GM18520 (cell line): Measurements from ENCODE around the gene ASCC3.
"Not testable (repeated sequence)": the region's sequence is repeated elsewhere in the genome, so short reads cannot be mapped to it uniquely, and the experiment has no call there.

ENCODE experiments used
- ATAC-seq: cut with Tn5 transposase; IDR thresholded peaks from one replicate; pipeline ENCODE4 v1.9.1; 2021; ENCODE audit not compliant: unreplicated experiment

ASCC3 gene

DNA sequence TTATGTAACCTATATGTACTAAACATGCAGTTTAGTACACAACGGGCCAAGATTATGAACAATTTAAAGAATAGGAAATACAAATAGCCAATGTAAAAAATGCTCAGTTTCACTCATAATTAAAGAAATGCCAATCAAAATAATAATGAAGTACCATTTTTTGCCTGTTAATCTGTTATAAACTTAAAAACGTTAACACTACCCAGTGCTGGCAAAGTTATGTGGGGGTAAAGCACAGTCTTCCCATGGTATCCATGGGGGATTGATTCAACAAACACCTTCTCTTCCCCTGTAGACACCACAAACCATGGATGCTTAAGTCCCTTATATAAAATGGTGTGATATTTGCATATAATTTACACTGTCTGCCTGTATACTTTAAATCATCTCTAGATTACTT is 211.1 kb downstream of the ASCC3 start:
- no peak for ATAC-seq

DNA sequence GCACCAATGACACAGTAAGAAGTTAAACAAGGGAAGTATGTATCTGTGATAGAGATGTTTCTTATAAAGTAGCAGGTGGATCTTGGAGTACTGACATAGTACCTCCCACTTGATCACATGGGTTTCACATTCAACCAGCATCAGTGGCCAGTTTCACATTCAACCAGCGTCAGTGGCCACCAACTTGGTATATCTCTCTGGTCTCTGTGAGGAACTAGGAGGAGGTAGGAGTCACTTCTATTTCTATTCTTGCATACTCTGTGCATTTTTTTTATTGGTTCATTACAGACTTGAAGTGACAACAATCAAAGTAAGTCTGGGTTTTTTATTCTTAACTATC is 216.1 kb downstream of the ASCC3 start:
- peak; percentile 98 for ATAC-seq

DNA sequence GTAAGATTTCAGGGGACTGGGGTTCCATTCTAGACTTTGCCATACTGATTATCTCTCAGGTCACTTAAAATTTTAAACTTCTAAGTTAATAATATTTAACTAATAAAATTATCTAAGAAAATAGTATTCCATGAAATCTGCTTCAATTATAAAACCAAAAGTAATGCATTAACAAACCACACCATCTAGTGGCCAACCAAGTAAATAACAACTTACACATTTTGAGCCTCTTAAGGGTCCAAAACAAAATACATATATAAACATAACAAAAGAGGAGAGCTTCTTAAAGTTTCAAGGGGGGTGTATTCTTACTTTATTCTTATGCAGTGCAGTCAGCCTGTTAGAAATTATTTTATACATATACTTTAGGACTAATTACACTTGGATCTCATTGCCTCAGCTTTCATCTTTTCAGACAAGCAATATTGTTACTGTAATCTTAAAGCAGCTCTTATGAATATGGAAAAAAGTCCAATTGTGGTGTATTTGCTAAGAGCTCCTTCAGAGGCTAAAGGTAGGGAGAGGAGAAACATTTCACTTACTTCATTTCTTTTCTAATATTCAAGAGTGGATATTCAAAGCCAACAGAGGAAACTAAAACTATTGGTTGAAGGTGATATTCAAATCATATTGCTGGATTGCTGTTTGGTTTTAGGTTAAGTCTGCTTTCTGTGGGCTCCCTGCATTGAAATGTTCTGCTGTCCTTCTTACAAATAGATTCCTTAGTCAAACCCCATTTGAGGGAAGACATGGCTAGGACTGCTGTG is 216.7 kb downstream of the ASCC3 start:
- ATAC-seq = peak; percentile 13

DNA sequence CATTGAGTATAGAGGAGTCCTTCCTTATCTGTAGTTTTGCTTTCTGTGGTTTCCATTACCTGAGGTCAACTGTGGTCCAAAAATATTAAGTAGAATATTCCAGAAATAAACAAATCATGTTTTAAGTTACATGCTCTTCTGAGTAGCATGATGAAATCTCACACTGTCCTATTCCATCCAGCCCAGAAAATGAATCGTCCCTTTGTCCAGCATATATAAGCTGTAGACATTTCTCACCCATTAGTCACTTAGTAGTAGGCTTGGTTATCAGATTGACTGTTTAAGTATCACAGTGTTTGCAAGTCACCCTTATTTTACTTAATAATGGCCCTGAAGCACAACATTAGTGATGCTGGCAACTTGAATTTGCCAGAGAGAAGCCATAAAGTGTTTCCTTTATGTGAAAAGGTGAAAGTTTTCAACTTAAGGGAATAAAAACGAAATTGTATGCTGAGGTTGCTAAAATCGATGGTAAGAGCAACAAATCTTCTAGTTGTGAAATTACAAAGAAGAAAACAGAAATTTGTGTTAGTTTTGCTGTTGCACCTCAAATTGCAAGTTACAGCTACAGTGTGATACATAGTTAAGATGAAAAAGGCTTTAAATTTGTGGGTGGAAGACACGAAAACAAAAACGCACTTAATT is 217.8 kb downstream of the ASCC3 start:
- no peak for ATAC-seq

DNA sequence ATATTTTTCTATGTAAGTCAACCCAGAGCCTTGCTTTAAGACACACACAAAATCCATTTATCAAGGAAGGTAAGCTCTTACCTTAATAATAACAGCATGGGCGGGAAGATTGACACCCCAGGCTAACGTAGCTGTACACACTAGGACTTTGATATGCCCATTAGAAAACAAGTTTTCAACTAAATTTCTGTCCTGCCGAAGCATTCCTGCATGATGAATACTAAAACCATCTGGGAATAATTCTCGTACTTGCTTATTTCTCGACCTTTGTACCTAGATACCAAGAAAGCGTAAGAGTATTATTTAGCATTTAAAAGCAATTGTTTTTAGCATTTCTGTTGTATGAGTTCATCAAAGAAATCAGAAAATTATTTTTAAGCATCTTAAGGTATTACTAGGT is 218.9 kb downstream of the ASCC3 start:
- no peak for ATAC-seq

DNA sequence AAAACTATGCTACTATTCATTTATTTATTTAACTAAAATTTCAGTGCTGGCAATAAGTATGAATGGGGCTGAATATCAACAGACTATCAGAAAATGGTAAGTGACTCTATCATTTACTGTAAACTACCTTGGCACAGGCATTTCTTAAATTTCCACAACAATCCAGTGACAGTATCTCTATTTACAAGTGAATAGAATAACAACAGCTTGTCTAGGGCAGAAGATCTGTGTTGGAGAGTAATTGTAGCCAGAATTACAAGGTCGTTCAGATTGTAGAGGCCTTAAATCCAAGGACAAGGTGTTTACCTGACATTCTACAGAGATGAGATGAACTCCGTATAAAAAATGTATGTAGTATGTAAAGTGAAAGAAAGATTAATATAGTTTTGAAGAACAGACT is 222.6 kb downstream of the ASCC3 start:
- no peak for ATAC-seq

DNA sequence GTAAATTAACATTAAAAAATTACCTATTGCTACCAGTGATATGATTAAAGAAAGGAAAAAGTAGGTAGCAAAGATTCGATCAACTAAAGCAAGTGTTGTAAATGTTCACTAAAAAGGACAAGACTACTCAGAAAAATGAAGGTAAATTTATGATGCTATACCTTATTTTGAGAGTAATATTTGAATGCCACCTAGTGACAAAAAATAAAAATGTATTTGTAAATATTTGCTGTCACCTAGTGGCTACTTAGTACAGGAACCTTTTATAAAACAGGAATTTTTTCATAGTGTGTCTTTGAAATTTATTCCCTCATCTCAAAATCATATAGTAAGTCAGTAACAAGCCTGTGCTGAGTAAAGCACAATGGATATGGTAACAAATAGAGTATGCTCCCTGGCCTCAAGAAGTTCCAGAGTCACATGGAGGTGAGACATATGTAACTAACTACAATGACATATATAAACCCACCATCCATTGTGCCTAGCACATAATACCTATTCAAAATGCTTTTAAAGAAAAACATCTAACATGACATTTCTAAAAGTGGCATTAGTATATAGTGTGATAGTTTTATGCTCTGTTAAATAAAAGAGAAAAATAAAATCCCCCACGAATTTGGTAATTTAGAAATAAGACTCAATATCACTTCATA is 223.3 kb downstream of the ASCC3 start:
- ATAC-seq = no peak

DNA sequence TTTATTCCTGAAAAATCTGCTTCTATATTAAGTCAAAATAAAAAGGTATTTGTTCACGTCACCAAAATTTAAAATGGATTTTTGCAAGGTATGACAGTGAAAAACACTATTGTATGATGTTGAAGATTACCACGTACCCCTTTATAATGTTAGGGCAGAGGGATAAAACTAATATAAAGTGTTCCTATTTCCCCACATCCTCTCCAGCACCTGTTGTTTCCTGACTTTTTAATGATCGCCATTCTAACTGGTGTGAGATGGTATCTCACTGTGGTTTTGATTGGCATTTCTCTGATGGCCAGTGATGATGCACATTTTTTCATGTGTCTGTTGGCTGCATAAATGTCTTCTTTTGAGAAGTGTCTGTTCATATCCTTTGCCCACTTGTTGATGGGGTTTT is 240.0 kb downstream of the ASCC3 start:
- not testable (repeated sequence) for ATAC-seq

DNA sequence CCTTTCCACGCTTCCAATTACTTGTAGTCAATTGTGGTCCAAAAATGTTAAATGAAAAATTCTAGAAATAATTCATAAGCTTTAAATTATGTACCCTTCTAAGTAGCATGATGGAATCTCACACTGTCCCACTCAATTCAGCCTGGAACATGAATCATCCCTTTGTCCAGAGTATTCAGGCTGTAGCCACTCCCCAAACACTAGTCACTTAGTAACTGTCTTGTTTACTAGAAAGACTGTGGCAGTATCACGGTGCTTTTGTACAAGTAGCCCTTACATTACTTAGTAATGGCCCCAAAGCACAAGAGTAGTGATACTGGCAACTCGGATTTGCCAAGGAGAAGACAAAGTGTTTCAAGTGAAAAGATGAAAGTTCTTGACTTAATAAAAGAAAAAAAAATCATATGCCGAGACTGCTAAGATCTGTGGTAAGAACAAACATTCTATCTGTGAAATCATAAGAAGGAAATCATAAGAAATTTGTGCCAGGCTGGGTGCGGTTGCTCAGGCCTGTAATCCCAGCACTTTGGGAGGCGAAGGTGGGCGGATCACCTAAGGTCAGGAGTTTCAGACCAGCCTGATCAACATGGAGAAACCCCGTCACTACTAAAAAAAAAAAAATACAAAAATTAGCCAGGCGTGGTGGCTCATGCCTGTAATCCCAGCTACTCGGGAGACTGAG is 247.9 kb downstream of the ASCC3 start:
- ATAC-seq = no peak

DNA sequence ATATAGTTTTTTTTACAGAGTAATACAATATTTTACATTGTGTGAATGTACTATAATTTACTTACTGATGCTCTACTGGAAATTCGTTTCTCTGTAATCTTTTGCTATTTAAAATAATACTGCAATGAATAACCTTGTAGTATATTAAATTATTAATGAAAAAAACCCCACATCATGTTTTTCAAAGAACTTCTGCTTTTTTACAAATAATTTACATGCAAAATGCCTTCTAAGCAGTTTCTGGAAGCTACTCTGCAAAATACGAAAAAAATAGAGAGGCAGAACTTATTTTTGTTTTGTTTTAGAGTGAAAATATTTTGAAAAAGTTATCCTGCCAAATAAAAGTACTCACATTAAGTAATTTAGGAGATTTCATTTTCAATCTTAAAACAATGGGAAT is 250.6 kb downstream of the ASCC3 start:
- no peak for ATAC-seq

DNA sequence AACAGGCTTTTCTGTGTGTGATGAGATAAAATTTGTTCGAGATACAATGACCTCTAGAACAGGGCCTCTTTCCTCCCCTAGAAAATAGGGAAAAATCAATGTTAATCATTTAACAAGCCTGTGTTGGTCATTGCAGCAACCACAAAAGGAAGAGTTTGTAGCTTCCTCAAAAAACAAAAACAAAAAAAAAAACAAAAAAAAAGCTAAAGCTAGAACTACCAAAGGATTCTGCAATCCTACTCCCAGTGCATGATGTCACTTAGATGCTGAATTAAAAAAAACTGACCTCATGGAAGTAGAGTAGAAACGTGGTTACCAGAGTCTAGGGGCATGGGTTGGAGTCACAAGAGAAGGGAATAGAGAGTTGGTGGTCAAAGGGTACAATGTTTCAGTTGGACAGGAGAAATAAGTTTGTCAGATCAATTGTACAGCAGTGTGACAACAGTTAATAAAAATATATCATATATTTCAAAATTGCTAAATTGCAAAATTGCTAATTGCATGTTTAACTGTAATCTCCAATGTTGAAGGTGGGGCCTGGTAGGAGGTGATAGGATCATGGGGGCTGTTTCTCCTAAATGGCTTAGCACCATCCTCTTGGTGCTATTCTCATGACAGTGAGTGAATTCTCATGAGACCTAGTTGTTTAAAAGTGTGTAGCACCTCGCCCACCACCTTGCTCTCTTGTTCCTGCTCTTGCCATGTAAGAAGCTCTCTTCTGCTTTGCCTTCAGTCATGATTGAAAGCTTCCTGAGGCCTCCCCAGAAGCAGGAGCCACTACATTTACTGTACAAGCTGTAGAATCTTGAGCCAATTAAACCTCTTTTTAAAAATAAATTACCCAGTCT is 253.0 kb downstream of the ASCC3 start:
- ATAC-seq = no peak

DNA sequence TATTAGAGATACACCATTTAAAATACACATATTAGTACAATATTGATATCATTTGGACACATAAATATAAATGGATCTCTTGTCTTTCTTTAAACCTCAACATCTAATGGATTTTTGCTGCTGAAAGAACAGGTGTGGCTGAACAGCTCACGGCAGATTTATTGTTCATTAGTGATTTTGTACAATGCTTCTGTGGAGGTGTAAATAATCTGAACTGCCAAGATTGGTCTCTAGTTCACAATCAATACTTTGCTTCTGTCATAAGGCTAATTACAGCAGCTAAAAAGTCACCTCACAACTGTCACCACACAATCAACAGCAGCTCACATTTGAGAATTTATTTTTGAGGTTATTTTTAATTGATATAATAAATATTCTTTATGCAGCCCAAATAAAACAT is 254.4 kb downstream of the ASCC3 start:
- no peak for ATAC-seq

DNA sequence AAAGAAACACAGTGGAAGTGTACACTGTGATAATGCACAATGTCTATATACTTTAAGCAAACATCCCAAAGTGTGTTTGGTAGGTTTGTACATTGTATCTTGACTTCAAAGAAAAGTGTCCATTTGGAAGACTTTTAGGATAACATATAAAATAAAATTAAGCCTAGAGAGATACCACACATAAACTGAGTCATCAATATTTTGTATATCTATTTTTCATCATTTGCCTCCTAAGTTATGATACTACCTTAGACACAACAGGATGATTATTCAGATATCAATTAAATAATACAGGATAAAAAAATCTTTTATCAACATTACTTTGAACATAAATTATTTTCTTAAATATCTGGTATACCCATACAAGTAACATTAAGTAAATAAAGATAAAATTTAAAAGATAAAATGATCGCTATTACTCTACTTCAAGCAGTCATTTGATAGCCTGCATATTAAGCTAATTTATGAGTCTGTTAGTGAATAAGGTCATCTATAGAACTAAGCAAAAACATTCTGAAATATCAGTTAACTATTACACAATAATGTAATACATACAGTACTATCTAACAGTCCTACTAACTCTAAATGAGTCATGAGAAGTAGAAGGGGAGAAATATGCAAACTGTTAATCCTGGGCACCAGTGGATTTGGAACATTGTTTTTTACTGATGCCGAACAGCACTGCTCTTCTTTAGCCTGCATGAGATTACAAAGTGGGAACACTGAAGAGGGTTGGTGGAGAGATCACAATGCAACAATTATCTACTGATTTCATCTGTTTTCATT is 258.0 kb downstream of the ASCC3 start:
- no peak for ATAC-seq

DNA sequence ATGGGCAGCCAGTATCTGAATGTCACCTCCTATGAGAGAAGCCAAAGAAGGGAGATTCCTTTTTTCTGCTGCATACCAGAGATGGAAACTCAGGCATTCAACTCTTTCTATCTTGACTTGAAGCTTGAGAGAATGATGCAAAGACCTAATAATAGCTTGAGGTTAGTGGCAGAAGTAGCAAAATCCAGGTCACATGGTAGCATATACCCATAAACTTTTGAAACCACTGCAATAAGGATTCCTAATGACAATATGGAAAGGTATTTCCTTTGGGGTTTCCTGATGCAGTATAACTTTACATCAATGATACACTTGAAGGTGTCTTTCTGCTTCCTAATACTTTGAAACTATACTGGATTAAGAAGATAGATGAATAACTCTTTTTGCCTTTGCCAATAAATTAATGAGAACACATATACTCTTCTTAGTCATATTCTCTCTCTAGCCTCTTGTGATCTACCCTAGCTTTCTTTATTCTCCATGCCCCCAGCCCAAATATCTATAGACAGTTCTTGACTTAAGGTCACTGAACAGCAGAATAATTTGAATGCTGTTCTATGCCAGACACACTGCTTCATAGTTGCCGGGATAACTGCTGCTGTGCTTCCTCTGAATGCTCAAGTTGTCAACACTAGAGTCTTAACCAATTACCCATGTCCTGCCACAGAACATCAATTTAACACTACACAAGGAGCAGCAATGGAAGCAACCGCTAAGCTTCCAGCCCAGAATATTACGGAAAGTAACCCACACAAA is 260.9 kb downstream of the ASCC3 start:
- no peak for ATAC-seq

DNA sequence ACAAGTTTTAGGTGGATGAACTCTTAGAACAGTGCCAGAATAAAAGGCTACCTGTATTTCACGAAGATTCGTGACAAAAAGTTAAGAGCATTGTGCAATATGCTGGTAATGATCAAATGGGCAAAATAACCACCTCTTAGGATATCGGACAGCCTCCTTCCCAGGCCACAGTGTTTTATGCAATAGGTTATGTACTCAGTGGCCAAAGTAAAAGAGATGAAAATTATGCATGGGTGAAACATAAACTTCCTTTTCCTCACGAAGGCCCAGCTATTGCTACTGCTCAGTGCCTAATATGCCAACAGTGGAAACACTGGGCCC is 262.8 kb downstream of the ASCC3 start:
- ATAC-seq = no peak

DNA sequence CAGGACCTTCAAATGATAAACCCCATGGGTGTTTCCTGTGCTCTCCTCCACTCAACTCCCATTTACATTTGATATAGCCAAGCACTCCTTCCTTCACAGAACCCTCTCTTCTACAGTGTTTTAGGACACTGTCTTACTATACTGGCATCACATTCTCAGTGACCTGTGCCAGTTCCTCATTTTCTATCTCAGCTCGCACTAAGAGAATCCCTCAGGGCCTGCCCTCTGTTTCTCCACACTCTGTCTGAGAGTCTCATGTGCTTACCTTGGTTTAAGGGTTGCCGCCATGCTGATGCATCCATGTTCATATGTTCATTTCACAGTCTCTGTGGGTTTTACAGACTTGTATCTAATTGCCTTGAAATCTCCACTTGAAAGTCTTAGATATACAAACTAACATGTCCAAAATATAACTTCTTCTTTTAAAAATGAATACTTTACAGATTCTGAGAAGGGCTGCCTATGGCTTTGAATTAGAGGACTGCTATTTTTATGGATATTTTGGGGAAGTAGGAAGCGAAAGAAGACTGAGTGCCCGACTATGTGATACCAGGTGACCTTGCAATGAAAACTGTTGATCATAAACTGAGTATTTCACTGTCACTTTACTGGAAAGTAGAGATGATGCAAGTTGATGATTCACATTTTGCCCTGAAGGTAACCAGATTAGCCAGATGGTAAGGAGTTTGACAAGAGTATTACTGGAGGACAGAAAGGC is 263.3 kb downstream of the ASCC3 start:
- no peak for ATAC-seq

DNA sequence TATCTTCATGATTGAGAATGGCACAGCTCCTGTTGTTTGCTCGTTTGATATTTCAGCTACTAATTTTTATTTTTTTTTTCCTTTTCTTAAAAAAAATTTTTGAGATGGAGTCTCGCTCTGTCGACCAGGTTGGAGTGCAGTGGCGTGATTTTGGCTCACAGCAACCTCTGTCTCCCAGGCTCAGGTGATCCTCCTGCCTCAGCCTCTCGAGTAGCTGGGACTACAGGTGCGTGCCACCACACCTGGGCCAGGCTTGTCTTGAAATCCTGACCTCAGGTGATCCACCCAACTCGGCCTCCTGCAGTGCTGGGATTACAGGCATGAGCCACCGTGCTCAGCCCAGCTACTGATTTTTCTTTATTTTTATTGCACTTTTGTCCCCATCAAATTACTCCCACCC is 266.2 kb downstream of the ASCC3 start:
- no peak for ATAC-seq

DNA sequence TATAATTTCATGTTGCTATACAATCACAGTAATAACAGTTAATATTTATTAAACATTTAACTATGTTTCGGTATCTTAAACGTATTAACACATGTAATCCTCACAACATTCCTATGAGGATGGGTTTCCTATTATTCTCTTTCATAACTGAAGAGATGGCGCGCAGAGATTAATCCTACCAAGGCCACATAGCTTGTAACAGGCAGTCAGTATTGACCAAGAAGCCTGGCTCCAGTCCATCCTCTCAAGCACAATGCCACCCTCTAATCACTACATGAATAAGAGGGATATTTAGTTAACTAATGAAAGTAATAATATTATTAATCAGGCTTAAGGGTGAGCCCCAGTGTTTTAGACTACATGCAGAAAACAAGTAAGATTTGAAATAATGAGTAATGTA is 266.7 kb downstream of the ASCC3 start:
- ATAC-seq = no peak

DNA sequence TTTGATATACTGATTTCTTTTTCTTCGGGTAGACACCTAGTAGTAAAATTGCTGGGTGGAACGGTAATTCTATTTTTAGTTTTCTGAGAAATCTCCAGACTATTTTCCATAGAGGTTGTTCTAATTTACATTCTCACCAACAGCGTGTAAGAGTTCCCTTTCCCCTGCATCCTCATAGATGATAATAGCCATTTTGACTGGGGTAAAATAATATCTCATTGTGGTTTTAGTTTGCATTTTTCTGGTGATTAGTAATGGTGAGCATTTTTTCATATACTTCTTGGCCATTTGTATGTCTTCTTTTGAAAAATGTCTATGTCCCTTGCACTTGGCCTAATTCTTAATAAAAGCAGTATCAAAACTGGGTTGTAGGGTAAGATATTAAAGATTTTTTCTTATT is 267.5 kb downstream of the ASCC3 start:
- ATAC-seq = no peak
